ENCODE measurements around the gene SPINT2.

- TF ChIP-seq POLR2AphosphoS5 (IDR thresholded peaks at IDR 0.05; ENCODE audit: low read depth, low read length) (no peak), REST (IDR thresholded peaks at IDR 0.05; ENCODE audit: insufficient read depth in 1 of 2, low read depth in 2 of 2, low read length in 1 of 2) (no peak), CTCF (IDR thresholded peaks at IDR 0.05) (no peak)
Measured at GRCh38 chr19:38310279-38310670, 45.9 kb downstream of the SPINT2 start.

Data from Panc1 (cell line).